ENCODE results near the gene TMEM88.

TMEM88 gene

DNA sequence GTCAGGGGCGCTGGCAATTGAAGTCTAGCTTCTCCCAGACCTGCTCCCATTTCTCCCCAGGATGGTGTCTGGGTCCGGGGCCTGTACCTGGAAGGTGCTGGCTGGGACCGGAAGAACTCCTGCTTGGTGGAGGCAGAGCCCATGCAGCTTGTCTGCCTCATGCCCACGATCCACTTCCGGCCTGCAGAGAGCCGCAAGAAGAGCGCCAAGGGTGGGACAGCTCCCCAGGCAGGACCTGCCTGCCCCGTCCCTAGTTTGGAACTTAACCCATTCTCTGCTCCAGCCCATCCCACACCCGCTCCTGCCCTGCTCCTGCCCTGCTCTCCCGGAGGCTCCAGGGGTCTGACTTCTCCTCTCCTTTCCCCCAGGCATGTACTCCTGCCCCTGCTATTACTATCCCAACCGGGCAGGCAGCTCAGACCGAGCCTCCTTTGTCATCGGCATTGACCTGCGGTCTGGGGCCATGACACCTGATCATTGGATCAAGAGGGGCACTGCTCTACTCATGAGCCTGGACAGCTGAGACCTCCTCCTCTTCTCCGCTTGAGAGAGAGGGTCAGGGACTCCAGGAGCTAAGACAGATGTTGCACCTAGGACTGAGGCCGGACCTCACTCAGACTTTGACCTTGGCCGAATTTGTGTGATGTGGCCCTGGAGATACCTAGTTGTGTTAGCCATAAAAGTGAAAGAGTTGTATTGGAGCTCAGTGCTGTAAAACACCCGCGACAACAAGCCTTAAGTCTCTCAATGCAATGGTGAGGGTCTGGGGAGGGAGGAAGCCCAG lies 21.7 kb upstream of the TMEM88 start:
- DNase-seq, result no peak

DNA sequence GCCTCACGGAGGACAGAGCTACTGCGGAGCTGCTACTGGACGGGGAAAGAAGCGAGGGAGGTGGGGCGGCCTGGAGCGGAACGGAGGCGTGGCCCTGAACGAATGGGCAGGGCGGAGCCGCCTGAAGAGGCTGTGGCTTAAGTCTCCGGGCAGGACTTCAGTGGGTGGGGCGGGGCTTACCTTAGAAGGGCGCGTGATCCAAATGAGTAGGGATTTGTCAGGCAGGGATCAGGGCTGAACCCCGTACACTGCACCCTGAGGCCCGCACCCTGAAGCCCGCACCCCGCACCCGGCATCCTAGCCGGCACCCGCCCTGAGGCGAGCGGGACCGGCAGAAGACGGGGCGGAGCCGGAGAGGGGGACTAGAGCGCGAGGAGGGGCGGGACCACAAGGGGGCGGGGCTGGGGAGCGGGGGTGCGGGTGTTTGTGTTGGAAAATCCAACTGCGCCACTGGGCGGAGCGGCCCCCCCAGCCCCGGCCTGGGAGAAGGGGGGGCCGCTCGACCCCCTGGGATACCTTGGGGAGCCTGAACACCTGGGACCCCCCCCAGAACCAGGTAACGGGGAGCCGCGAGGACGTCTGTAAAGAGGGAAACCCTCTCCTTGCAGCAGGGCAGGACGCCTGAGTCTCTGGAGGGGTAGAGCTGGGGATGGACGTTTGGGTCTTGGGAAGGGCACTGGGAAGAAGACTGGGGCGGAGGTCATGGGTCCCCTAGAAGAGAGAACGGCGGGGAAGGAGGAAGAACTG lies 20.9 kb upstream of the TMEM88 start, which contains the start of gene KDM6B:
Gene KDM6B, plus strand, starts transcription at position 423 of the 747 bp plus-strand sequence. CDS start 11,338 bp downstream, outside the sequence.
- peak; percentile 11 for DNase-seq

DNA sequence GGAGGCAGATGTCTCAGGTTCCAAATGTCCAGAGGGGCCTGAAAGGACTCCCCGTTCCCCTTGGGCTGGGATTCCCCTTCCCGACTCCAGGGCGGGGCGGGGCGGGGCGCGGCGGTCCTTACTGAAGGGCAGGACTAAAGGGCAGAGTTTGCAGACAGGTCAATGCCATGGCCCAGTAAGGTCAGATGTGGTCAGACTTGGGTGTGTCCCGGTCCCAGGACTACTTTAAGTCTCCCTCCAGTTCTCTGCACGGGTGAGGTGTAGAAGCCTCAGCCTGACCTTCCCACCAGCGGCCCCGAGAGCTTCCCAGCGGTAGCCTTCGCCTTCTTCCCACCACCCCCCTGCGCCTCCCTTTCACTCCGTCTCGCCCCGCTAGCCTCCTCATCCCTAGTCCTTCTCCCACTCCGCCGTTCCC lies 20.3 kb upstream of the TMEM88 start:
- DNase-seq, result no peak

DNA sequence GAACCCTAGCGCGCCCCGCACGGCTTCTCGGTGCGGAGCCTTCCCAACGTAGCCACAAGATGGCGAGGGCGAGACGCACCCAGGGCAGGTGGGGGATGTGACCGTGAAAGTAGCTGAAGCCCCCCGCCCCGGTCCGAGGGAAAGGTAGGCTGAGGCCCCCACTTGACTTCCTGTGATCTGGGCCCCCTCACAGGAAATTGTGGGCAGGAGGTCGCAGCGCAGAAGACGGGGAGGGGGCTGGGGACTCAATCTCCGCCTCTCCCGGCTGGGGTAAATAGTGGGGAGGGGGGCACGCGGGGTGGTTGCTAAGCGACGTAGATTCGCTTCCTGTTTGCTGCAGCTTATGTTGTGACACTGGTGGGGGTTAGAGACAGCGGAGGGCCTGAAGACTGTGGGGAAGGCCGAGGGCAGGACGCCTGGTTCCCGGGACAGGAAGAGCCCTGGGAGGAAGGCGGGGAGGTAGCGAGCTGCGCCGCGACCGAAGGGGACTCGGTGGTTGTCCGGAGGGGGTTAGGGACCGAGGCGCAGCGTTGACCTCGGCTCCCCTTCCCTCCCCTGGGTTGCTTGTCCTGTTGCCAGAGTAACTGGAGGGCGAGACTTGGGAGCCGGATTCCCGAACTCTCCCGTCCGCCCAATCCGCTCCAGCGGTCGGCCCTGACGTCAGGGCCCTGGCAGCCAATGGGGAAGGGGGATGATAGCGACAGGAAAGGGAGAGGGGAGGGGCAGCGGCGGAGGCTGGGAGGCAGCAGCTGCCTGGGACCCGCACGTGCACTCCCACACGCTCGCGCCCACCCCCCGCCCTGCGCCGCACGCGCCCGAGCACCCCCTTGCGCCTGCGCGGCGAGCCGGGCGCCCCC lies 19.7 kb upstream of the TMEM88 start:
- peak; percentile 46 for DNase-seq

DNA sequence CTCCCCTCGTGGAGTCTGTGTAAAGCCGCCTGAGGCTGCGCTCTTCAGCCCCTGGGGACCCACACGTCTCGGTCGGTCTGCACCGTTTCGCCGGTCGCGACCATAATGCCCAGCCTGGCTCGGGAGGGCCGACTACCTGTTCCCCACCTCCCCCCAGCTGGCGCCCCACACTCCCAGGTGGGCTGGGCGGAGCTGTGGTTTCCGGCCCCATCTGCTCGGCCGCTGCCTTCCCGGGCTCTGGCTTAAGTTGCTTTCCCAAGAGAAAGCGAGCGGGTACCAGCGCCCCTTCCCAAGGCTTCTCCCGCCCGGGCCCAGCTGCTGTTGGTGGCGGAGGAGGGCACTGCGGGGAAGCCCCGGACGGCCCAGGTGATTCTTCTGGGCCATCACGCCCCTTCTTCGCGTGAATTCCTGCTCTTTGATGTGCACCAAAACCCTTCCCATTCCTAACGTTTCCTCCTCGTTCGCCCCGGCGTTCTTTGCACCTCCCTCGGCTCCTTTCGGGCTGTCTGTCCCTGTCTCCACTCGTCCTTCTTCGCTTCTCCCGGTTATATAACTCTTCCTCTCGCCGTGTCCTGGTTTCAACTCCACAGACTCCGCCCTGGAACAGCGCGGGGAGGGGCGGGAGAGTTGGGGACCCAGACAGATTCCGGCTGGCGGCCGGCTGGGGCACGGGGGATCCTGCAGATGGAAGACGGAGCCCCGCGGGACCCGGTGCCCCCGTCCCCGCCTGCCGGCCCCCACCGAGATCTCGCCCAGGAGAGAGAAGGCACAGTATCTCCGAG lies 18.9 kb upstream of the TMEM88 start:
- DNase-seq, result no peak

DNA sequence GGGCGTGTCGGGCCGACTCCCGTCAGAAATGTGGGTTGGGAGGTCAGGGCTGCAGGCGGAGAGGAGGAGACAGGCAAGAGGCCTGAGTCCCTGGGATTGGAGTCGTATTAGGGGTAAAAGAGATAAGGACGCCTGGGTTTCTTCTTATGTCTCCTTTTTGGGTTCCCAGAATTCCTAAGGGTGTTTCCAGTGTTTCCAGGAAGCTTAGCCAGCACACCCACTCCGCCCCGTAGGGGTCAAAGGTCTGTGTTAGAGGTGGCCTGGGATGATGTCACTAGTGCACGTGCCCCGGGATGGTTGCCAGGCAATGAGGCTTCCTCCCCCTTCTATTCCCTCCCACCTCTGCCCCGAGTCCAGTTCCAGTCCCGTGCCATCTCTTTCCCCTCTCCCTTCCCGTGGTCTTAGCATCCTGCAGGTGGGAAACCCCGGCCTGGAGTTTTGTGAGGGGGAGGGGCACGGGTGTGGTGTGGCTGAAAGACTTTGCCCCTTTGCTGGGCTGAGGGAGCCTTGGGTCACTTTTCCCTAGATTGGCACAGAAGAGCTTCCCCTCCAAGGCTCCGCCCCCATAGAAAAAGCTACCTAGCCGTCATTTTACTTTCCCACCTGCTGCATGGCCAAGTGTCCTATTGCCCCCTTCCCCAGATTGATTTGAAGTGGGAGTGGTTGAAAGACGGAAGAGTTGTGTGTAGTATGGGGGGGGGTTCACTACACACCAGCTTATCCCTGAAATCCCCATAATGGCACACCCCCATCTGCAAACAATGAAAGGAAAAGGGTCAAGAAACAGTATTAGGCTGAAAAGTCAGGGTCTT lies 18.1 kb upstream of the TMEM88 start:
- peak; percentile 40 for DNase-seq

DNA sequence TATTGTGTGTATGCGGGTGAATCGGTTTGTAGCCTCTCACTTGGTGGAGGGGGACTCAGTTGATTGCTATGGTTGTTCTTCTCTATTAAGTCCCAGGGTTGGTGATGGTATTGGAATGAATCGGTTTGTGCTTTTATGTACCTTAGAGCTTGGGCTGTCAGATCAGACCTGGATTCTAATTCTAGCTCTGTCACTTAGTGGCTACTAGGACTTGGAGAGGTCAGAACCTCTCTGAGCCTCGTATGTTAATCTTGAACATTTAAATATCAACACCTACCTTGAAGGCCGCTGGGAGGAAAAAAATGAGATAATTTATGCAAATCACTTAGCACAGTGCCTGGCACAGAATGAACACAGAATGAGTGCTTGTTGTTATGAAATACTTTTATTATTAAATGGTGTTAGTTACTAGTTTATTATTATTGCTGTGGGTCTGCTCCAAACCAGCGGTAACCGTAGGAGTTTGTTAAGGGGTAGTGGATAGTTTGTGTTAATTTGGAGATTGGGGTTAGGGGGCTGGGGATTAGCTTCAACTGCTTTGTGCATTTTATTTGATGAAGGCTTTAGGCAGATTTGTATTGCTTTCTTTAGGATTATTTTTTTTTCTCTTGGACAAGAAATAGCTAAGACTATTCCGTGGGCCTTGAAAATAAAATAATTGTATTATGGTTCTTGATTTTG lies 17.3 kb upstream of the TMEM88 start:
- no peak for DNase-seq

DNA sequence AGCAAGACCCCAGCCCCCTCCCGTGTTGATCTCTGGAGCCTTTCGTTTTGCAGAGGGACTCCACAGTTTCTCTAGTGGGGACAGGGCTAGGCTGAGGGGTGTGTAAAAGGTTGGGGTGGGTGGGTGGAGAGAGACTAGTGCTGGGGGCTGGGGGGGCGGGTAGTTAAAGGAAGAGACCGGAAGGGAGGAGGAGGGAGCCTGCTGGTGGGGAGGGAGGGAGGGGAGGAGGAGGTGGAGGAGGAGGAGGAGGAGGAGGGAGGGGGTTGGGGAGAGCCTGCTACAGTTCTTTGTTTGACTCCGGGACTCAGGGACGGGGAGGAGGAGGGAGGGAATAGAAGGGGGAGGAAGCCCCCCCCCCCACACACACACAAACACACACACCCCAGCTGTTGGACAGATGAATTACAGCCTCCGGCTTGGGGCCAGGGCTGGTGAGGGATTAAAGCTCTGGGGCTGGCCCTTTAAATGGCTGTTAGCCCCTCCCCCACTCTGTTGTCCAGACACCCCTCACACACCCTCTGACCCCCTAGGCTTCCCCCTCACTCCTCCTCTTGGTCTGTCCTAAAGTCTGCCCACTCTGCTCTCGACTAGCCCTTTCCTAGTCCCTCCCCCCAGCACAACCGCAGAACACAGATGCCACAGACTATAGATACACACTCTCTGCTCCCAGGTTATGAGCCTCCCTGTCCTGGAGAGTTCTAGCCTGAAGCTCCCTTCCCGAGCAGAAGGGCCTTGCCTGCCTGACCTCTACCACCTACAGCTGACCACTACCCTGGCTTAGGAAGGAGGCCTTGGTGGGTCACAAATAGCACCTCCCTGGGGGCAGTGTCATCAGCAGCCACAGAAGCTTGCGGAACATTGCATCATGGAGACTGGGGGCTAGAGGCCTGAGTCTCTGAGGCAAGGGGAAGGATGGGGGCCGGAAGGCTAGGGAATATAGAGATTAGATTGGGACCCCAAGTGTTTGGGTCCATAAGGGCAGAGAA lies 16.5 kb upstream of the TMEM88 start:
- peak; percentile 6 for DNase-seq

DNA sequence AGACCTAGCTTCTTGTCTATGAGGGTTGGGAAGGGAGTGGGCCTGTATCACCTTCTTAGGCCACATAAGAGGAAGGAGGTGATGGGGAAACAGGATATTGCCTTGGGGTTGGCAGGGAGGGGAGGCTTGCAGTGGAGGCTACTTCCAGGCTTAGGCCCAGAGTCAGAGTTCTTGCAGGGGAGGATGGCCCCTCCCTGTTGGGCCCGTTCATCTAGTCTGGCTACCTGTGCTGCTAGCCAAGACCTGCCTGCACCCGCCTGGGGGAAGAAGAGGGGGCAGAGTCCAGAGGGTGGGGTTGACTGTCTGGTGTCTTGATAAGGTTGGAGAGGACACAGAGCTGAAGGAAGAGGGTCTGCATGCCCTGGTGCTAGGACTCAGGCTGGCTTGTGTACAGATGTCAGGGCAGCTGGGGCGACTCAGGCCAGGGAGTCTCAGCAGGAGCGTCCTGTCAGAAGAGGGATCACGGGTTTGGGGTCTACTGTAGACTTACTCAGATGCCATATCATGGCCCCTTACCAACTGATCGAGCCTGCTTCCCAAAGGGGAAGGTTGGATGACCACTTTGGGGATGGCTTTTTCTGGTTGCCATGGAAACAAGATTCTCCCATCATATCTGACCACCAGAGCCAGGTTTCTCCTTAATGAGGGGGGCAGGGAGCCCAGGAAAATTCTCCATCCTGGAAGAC lies 15.5 kb upstream of the TMEM88 start:
- DNase-seq, result no peak

DNA sequence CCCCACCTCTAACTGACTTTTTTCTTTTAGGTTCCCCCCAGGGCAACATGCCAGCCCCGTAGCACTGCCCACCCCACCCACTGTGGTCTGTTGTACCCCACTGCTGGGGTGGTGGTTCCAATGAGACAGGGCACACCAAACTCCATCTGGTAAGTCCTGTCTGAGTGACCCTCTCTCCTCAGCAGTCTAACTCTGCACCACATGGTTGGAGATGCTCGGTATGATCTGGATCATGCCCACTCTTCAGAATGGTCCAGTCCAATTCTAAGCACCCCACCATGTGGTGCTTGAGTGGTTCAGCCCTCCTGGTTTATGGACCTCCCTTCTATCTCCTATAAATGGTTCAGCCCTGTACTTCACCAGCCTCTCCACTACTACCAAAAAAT lies 15.0 kb upstream of the TMEM88 start:
- DNase-seq, result no peak

DNA sequence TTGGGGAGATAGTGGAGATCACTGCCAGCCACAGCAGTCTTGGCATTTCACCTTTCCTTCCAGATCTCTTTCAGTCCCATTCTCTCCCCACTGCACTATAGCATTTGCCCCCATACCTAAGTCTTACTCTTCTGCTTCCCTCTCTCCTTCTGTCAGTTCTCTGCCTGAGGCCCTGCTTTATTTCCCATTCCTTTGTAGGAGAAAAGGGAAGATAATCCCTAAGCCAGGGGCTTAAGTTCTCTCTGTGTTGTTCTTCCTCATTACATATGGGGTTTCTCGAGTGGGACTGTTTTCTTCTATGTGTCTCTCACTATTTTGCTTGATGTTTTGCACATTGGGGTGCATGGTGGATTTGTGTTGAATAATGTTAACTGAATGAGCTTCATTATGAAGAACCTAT lies 14.4 kb upstream of the TMEM88 start:
- no peak for DNase-seq

DNA sequence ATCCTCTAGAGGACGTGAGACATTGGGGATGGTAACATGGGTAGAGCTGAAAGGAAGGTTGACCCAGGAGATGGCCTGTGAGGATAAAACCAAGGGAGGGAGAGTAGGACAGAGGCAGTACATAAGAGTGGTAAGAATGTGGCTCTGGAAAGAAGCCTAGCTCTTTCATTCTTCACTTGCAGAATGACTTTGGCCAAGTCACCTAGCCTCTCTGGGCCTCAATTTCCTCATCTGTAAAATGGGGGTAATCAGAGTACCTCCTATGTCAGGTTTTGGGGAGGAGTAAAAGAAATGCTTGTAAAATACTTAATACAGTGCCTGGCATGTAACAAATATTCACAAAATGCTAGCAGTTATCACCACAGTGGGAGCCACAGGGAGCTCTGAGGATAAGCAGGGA lies 14.0 kb upstream of the TMEM88 start:
- no peak for DNase-seq

DNA sequence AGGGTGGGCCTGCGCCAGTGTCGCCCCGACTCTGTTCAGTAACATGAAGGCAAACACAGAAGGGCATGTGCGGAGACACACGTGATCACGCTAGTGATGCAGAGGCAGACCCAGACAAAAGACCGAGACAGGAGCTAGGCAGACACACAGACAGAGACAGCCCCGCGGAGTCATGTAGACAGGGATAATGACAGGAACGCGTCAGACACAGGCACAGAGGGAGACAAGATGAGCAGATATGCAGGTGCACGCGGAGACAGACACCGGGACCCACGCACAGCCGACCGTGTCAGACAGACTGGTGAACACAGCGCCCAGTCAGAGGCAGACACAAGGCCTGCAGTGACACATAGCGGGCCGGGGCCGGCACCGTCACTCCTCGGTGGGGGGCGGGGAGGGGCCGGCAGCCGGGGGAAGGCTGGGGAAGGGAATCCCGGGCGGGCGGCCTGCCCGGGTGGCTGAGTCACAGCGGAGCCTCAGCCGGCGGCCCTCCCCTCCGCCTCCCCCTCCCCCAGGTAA lies 13.4 kb upstream of the TMEM88 start:
- no peak for DNase-seq

DNA sequence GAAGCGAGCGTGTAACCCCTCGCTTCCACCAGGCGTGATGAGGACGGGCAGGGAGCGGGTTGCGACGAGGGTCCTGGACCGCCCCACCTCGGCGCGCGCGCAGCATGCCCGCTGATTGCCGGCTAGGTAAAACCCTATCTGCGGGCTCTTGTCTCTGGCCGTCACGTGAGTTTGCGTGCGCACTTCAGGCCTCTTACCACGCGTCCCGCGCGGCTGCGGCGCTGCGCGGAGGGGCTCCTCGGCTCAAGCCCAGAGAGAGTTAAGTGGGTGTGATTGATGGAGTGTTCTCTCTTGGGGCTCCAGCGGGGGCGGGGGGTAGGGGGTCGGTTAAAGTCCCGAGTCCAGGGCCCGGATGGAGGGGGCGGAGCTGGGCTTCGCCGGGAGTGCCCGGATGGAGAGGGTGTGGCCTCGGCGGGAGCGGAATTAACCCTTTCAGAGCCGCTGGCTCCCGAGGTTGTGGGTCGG lies 12.9 kb upstream of the TMEM88 start:
- peak; percentile 30 for DNase-seq

DNA sequence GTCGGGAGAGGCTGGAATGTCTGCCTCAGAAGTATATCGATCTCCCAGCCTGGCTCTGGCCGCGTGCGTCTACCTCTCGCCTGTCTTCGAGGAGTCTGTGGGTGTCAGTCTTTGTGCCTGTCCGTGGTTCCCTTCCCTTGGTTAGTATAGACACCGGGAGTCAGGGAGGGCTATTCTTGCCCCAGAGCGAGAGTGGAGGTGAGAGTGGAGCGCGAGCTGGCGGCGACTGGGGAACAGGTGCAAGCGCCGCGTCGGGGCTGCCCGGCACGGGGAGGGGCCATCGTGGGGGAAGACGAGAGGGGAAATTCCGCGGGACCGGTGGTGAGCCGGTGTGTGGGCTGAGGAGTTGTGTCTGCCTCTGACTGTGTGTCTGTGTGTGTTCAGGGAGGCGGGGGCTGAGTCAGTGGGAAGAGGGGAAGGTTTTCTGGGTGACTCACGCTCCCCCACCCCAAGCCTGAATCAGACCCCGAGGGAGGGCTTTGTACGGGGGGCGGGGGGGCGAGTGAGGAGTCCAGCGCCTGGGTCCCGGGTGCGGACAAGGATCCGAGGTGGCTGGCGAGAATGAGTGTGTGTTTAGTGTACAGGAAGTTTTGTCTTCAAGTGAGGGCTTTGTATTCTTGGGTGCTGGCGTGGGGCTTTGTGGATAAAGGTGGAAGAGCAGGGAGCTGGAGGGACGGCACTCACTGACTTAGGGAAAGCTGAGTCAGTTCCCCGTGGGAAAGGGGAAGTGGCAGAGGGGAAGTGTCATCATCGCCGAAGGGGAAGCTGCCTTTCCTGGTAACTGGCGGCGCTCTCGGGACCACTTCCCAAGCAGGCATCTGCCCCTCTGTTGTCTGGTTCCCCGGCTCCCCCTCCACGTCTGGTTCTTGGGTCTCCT lies 12.2 kb upstream of the TMEM88 start:
- DNase-seq, result no peak

DNA sequence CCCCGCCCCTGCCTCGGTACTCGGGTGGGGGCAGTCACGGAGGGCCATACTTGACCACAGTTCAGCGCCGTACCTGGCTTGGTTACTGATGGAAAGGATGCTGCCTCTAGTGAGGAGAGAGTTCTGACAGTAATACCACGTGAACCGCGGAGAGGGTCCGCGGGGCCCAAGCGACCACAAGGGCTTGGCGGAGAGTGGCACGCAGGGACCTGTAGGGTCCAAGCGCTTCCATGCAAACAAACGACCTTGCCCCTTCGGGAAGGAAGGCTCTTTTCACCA lies 11.7 kb upstream of the TMEM88 start:
- no peak for DNase-seq

DNA sequence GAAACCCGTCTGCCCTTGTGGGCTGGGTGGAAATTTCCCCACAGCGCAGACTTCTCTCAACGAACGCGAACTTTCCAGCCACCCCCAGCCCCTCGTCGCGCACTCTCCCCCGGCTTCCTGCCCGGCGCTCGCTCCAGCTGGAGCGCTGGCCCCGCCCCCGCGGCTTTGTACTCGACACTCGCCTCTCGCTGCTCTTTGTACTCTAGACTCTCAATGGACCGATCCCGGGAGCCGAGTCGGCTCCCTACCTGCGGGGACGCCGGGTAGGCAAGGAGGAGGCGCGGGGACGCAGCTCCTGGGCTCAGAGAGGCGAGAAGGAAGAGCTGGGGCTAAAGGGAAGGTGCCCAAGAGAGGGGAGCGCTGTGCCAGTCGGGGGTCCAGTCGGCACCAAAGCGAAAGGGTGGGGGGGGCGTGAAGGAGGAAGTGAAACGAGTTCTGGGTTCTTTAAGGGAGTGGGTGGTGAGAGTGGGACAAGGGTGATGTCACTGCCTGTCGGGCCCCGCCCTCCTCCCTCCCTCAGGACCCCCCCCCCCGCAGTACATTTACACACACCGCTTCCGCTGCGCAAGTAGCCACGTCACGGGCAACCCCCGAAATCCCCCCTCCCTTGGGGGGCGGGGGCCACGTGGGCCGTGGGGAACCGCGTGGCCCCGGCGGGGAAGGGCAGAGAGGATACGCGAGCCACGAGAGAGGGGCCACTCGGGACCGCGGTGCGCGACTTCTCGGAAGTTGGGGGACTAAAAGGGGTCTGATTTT lies 11.2 kb upstream of the TMEM88 start:
- peak; percentile 6 for DNase-seq

Data from NCI-H1417 treated with DMSO at 0.1 percent for 48 hours (cell line).